DMS114 treated with DMSO at 0.1 percent for 48 hours (cell line): ENCODE data around the gene SKA1.
"Not testable (repeated sequence)": the region's sequence is repeated elsewhere in the genome, so short reads cannot be mapped to it uniquely, and the experiment has no call there.

Source experiments
- DNase-seq: peaks from one replicate; lab custom pipeline; 2025; ENCODE audit not compliant: unreplicated experiment; lab: John Stamatoyannopoulos, UW

Gene SKA1

GRCh38 chr18:50393802-50394201 lies 19.0 kb downstream of the SKA1 start:
- DNase-seq, result no peak

GRCh38 chr18:50395093-50395492 lies 20.2 kb downstream of the SKA1 start:
- DNase-seq, result no peak

GRCh38 chr18:50396005-50396660 lies 21.3 kb downstream of the SKA1 start:
- DNase-seq, result no peak

- no peak for DNase-seq
These were observed 22.2 kb downstream of the SKA1 start for GRCh38 chr18:50397023-50397422.

GRCh38 chr18:50398099-50398498 lies 23.3 kb downstream of the SKA1 start:
- DNase-seq, result no peak

GRCh38 chr18:50398947-50399346 lies 24.1 kb downstream of the SKA1 start:
- no peak for DNase-seq

GRCh38 chr18:50399582-50399981 lies 24.7 kb downstream of the SKA1 start:
- DNase-seq, result no peak

- DNase-seq, result not testable (repeated sequence)
These were observed 25.6 kb downstream of the SKA1 start for GRCh38 chr18:50400438-50400837.

- no peak for DNase-seq
These were observed 26.4 kb downstream of the SKA1 start for GRCh38 chr18:50401295-50401694.

GRCh38 chr18:50401888-50402287 lies 27.0 kb downstream of the SKA1 start:
- no peak for DNase-seq

- not testable (repeated sequence) for DNase-seq
These were observed 30.1 kb downstream of the SKA1 start for GRCh38 chr18:50404752-50405581.

GRCh38 chr18:50405582-50406271 lies 30.9 kb downstream of the SKA1 start:
- no peak for DNase-seq

- no peak for DNase-seq
These were observed 34.4 kb downstream of the SKA1 start for GRCh38 chr18:50409236-50409635.

- DNase-seq, result no peak
These were observed 35.2 kb downstream of the SKA1 start for GRCh38 chr18:50410008-50410407.

GRCh38 chr18:50410894-50411293 lies 36.0 kb downstream of the SKA1 start:
- DNase-seq, result no peak

GRCh38 chr18:50416832-50417231 lies 42.0 kb downstream of the SKA1 start:
- DNase-seq, result not testable (repeated sequence)

- not testable (repeated sequence) for DNase-seq
These were observed 42.9 kb downstream of the SKA1 start for GRCh38 chr18:50417705-50418104.

GRCh38 chr18:50418650-50419049 lies 43.8 kb downstream of the SKA1 start:
- no peak for DNase-seq

- no peak for DNase-seq
These were observed 47.5 kb downstream of the SKA1 start for GRCh38 chr18:50422286-50422898.

- no peak for DNase-seq
These were observed 50.2 kb downstream of the SKA1 start for GRCh38 chr18:50424877-50425690.

GRCh38 chr18:50427896-50428295 lies 53.0 kb downstream of the SKA1 start:
- no peak for DNase-seq
